Limb (tissue), 2 donors: Measurements from ENCODE around the gene ENO4.

ENCODE experiments used
- DNase-seq, 2 donors: peaks; one replicate each; pipeline ENCODE4 v3.0.0-alpha.2; 2016; ENCODE audit errors: extremely low spot score in 2 of 2

The ENO4 gene

GRCh38 chr10:116831086-116831485 is 18.2 kb upstream of the ENO4 start:
- DNase-seq, result no peak

GRCh38 chr10:116831790-116832189 is 17.5 kb upstream of the ENO4 start:
- DNase-seq, result no peak

DNA sequence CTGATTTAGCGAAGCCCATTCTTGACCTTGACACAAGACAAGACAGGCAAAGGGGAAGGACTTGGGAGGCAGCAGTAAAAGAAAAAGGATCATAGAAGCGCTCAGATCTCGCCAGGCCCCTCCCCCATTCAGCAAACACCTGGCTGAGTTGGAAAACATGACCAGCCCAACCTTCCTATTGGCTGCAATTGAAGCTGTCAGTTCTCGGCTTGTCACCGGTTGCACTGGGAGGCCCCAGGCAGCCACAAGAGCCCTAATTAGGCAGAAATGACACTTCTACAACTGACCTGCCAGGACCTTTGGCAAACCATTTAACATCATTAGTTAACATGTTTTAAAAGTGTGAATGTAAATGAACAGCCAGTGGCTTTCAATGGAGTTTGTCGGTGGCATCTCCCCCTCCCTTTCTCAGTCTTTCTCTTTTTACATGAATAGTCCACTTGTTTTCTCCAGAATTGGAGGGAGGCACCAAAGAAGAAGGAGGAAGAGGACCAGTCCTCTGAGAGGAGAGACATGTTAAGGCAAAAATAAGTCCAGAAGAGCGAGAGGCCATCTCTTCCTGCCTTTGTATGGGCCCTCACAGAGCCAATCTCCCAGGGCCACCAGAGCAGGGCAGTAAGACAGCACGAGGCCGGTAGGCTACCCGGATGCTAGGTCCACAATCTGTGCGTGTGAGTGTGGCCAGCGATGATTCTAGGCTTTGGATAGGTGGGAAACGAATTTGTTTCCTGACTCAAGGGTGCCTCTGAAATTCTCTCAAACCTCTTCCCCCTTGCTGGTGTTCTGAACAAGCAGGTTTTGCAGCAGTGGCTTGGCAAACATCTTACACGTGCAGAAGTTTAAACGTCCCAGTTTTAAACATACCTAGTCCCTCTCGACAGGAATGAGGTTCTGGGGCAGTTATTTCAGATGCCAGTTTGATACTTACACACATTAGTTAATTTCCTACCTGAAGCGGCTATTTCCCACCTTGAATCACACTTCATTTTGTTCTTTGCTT is 15.0 kb upstream of the ENO4 start:
- DNase-seq, result no peak

GRCh38 chr10:116835658-116836057 is 13.6 kb upstream of the ENO4 start:
- DNase-seq, result no peak

GRCh38 chr10:116836083-116836482 is 13.2 kb upstream of the ENO4 start:
- no peak for DNase-seq

DNA sequence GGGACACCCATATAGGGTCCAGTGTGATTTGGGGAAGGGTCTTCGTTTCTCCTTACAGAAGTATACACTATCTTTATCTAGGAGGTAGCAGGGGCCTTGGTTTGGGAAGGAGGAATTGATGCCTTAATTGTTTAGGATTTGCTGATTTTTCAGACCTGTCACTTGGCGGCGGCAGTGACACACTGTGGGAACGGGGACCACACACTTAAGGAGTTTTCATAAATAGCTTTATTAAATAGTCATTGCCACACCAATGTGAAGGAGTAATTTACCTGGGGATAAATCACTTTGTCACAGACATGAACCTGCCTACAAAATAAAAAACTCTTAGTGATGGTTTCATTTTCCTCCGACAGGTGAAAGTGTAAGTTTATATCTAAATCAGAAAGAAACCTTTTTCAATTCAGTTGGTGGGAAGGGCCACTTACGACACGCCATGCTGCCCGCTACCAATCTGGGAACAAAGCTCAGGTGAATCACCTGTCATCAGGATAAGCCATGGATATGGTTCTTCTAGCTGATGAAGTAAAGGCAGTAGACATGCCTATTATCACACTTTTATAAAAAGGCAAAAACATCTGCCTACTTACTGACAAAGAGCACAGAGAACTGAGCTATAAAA is 12.3 kb upstream of the ENO4 start:
- DNase-seq, result no peak

DNA sequence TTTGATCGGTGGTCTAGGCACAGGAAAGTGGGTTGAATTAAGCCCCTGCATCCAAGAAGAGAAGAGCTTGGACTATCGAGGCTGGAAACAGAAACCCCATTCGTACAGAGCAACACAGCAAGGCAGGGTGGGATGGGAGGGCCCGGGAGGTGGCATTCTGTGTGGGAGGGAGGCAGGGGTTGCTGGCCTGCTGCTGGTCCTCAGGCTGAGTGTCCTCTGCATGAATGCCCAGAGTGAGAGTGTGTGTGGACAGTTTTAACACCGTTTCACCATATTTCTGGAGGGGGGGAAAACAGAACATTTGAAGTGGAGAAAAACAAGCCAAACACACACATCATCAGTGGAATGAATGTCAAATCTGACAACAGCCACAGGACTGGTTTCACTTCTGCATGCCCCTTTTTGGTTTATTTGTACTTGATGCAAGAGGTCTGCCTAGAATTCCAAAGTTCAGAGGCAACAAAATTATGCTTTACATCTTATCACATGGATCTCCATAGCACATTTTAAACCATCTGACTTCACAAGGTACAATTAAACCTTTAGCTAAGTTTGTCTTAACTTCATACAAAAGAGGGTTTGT is 11.1 kb upstream of the ENO4 start:
- DNase-seq, result no peak

GRCh38 chr10:116840389-116841075 is 8.8 kb upstream of the ENO4 start:
- DNase-seq, result no peak

DNA sequence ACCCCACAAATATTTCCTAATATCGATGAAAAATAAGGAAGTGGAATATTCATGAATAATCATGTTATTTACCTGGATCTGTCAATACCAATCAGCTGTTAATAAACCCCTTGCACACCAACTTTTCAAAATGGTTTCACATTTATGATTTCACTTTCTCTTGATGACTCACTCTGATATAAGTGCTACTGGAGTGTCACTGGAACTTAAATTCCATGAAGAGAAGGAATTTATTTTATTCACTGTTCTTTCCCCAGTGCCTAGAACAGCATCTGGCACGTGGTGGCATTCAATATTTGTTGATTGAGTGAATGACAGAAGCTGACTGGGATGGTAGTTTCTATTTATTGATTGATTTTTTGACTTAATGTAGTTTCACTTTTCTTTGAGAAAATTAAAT is 3.5 kb upstream of the ENO4 start:
- no peak for DNase-seq

GRCh38 chr10:116848032-116848943 is 1.0 kb upstream of the ENO4 start:
- no peak for DNase-seq

DNA sequence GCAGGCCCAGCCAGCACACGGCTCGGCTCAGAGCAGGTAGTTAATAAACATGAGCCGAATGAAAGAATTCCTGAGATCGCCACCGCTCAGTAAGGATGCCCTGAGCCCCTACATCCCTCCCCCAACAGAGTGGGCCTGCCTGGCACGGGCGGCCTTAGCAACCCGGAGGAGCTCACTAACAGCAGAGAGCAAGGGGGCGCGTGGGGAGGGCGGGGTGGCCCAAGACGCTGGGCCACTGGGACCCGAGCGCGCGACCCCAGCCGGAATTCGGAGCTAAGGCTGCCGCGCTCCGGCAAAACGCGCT is 403 bp upstream of the ENO4 start:
- DNase-seq, result no peak

DNA sequence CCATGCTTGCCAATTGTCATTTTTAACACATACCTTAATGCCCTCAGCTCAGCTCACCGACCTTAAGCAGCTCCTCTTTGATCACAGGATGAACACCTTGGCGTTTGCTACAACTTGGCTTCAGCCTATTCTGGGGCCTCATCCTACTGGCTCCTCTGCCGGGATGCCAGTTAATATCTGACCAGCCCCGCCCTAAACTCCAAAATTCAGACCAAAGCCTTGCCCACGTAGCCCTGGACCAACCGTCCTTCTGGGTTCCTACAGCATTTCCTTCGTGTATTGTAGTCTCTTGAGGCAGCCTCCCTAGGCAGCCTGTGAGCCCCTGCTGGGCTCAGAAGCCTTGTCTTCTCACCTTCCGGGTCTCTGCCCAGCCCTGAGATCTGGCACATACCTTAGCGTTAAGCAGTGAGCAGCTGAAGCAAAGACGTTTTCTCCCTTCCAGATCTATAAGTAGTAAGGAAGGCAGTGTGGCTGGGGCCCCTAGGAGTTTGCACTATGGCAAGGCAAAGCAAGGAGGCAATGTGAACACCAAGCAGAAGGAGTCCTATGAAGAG is 836 bp downstream of the ENO4 start:
- no peak for DNase-seq

DNA sequence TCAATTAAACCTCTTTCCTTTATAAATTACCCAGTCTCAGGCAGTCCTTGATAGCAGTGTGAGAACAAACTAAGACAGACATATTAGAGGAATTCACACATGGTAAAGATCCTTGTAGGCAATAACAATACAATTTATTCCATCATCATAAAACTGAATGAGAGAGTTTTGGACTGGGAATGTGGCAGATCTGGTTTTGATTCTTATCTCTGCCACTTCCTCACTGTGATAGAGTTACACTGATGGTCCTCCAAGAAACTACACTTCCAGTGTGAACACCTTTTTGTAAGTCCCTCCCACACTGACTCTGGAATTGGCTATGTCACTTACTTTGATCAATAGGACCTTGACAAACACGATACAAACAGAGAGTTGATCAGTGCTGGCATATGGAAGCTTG is 2.9 kb downstream of the ENO4 start:
- DNase-seq, result no peak

- DNase-seq, result no peak
Observed at GRCh38 chr10:116853287-116853686, 4.0 kb downstream of the ENO4 start.

DNA sequence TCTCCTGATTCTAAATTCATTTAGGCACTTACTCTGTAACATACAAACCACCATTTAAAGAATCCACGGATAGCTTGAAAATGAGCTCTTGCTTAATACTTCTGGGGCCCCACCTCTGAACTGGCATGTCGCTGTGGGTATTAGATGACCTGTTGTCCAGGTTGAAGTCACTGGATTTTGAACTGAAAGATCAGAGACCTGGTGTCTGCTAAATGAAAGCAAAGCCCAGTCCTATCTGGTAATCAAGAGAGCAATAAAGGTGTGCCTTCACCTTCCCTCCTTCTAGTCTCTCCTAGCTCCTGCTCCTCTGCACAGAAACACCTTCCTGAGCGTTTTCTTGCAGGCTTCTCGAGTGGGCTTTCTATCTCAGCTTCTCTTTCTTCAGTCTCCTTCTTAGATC is 4.4 kb downstream of the ENO4 start:
- DNase-seq, result no peak

GRCh38 chr10:116857156-116857555 is 7.9 kb downstream of the ENO4 start:
- no peak for DNase-seq

GRCh38 chr10:116861796-116862195 is 12.5 kb downstream of the ENO4 start:
- DNase-seq, result no peak

GRCh38 chr10:116864436-116864835 is 15.1 kb downstream of the ENO4 start:
- DNase-seq, result no peak

DNA sequence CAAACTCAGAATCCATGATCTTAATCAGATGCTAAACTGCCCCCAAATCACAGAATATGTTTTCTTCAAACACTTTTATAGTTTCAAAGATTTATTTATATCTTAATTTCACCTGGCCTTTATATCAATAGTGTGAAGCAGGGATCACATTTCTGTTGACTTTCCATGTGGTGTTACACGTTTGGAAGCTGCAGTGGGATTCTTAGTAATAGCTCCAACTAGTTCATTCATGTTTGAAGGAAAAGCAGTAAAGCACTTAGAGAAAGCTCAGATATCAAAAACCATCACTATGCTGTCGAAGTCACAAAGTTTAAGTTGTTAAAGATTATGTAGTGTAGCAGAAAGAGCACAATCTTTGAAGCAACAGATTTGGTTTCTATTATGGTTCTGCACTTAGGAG is 16.8 kb downstream of the ENO4 start:
- DNase-seq, result no peak

GRCh38 chr10:116866987-116867595 is 17.8 kb downstream of the ENO4 start:
- no peak for DNase-seq
